PC-9 (cell line): ENCODE results near the gene AKR1A1.

Experiments used
- EZH2 ChIP-seq: fragments of 200-600 bp; sonication (generic); IDR thresholded peaks from 2 replicates; pipeline ENCODE4 v1.8.0; 2017; ENCODE audit warnings: antibody characterized with exemption, low read depth
- TF ChIP-seq, protein P1 (sequence below): fragments of 200-600 bp; sonication (generic); conservative IDR thresholded peaks from 2 replicates; pipeline ENCODE4 v1.6.1; 2017; ENCODE audit warnings: mixed run types, antibody characterized with exemption, mild to moderate bottlenecking, moderate library complexity

DNA sequence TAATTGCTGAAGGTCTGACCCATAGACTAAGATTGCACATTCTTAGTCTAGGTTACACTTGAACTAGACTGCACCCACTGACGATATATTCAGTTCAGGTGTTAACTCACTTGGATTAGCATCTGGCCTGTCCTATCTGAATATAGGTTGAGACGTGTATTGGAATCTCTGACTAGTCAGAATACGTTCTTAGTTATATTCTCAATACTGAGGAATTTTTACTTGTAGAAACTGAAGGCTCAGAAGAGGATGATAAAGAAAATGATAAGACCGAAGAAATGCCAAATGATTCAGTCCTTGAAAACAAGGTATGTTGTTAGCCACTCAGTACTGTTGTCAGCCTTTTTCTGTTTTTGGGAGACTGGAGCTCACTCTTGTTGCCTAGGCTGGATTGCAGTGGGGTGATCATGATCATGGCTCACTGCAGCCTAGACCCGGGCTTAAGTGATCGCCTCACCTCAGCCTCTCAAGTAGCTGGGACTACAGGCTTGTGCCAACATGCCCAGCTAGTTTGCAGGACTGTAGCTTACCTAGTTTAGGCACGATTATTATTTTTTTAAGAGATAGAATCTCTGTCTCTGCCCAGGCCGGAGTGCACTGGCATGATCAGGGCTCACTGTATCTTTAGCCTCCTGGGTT lies 62.4 kb downstream of the AKR1A1 start:
- TF ChIP-seq, protein P1, sequence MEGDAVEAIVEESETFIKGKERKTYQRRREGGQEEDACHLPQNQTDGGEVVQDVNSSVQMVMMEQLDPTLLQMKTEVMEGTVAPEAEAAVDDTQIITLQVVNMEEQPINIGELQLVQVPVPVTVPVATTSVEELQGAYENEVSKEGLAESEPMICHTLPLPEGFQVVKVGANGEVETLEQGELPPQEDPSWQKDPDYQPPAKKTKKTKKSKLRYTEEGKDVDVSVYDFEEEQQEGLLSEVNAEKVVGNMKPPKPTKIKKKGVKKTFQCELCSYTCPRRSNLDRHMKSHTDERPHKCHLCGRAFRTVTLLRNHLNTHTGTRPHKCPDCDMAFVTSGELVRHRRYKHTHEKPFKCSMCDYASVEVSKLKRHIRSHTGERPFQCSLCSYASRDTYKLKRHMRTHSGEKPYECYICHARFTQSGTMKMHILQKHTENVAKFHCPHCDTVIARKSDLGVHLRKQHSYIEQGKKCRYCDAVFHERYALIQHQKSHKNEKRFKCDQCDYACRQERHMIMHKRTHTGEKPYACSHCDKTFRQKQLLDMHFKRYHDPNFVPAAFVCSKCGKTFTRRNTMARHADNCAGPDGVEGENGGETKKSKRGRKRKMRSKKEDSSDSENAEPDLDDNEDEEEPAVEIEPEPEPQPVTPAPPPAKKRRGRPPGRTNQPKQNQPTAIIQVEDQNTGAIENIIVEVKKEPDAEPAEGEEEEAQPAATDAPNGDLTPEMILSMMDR = no peak
- TF ChIP-seq EZH2 = no peak
